DND-41 (cell line): ENCODE data around the gene UTP11.

Source experiments
- ATAC-seq: fragments of 200-7000 bp; cut with Tn5 transposase; 3 replicates; pipeline ENCODE4 v1.9.1; 2021; ENCODE audit warnings: low read depth; ENCODE audit not compliant: insufficient read depth
- DNase-seq: peaks from one replicate; pipeline ENCODE4 v3.0.0-alpha.2; 2020
- H2AFZ ChIP-seq: 2 replicates; pipeline ENCODE4 v1.6.0; 2012; ENCODE audit warnings: low read depth, low read length
- H3K27ac ChIP-seq: 2 replicates; pipeline ENCODE4 v1.5.1; 2012; ENCODE audit warnings: low read length, inconsistent platforms
- H3K27me3 ChIP-seq: fragments of 200-600 bp; sonication (generic); 2 replicates; pipeline ENCODE4 v1.6.0; 2012; ENCODE audit warnings: low read length, mild to moderate bottlenecking, inconsistent platforms; ENCODE audit not compliant: insufficient read depth, poor library complexity
- H3K36me3 ChIP-seq: 2 replicates; pipeline ENCODE4 v1.5.1; 2012; ENCODE audit warnings: low read length, inconsistent platforms; ENCODE audit not compliant: insufficient read depth
- H3K4me1 ChIP-seq: 2 replicates; pipeline ENCODE4 v1.5.1; 2012; ENCODE audit warnings: mild to moderate bottlenecking, low read length; ENCODE audit not compliant: insufficient read depth
- H3K4me2 ChIP-seq: 2 replicates; pipeline ENCODE4 v1.6.0; 2012; ENCODE audit warnings: mild to moderate bottlenecking, moderate library complexity, low read length, inconsistent platforms; ENCODE audit not compliant: insufficient read depth
- H3K4me3 ChIP-seq, 2 experiments: fragments of 200-600 bp in 1 of 2; shearing (Covaris generic) in 1 of 2; 2 replicates each; pipeline ENCODE4 v1.5.1; 2012 to 2016; ENCODE audit warnings: inconsistent platforms in 2 of 2, low read length in 2 of 2, mild to moderate bottlenecking in 2 of 2, low read depth in 1 of 2, moderate library complexity in 1 of 2
- H3K79me2 ChIP-seq: 2 replicates; pipeline ENCODE4 v1.6.0; 2012; ENCODE audit warnings: low read length, inconsistent platforms; ENCODE audit not compliant: insufficient read depth
- H3K9ac ChIP-seq: 2 replicates; pipeline ENCODE4 v1.6.0; 2012; ENCODE audit warnings: low read depth, mild to moderate bottlenecking, inconsistent platforms, low read length, moderate library complexity
- H3K9me3 ChIP-seq: 2 replicates; pipeline ENCODE4 v1.5.1; 2012; ENCODE audit warnings: low read length, moderate library complexity, mild to moderate bottlenecking, inconsistent platforms; ENCODE audit not compliant: insufficient read depth, severe bottlenecking
- H4K20me1 ChIP-seq: 2 replicates; pipeline ENCODE4 v1.6.0; 2012; ENCODE audit warnings: low read length; ENCODE audit not compliant: insufficient read depth
- CTCF ChIP-seq: IDR thresholded peaks from 2 replicates; pipeline ENCODE4 v1.5.1; 2012; ENCODE audit warnings: borderline replicate concordance, low read length, moderate library complexity, mild to moderate bottlenecking; ENCODE audit not compliant: poor library complexity, severe bottlenecking; ENCODE audit errors: extremely low read depth
- EZH2 ChIP-seq: IDR thresholded peaks from 3 replicates; pipeline ENCODE4 v1.6.1; 2012; ENCODE audit warnings: borderline replicate concordance, low read depth, mild to moderate bottlenecking, moderate library complexity, low read length, inconsistent platforms; ENCODE audit not compliant: severe bottlenecking

The UTP11 gene

DNA sequence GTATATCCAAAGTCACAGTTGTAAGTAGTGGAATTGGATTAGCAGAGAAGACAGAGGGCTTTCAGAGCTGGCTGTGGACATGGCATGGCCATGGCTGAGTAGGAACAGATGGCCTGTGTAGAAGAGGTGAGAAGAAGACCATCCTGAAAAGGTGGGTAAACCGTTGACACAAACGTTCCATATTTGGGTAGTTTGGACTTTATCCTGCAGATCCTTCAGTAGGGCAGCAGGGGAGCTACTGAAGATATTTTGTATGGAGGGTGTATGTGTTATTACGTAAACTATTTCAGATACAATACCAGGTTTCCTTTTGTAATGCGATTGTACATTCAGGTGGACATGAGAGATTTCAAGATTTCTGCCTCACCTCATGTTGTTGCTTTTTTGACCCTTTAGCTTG, 1.6 kb downstream of the UTP11 start:
- Histone ChIP-seq H3K9ac (peak overlapping the region; percentile 93), H3K4me2 (peak overlapping the region; percentile 94)
- no peak for TF ChIP-seq EZH2
- peak; percentile 6 for TF ChIP-seq CTCF

GRCh38 chr1:38014724-38015424, 2.3 kb downstream of the UTP11 start:
- H3K27me3 ChIP-seq = no peaks in the 10 kb centered on the region
- H3K79me2 ChIP-seq = peaks cover 58% of the 10 kb centered on the region
- ATAC-seq = no peak
- no peak overlapping the region for H2AFZ ChIP-seq
- H4K20me1 ChIP-seq = peaks cover 31% of the 10 kb centered on the region; the same call in 1 of the 2 replicates
- H3K27ac ChIP-seq = no peak overlapping the region
- peaks cover 57% of the 10 kb centered on the region for H3K36me3 ChIP-seq
- no peak overlapping the region for H3K4me3 ChIP-seq
- H3K4me1 ChIP-seq = peaks cover 37% of the 10 kb centered on the region
- H3K4me2 ChIP-seq = peak overlapping the region; percentile 94; the same call in 1 of the 2 replicates
- no peaks in the 10 kb centered on the region for H3K9me3 ChIP-seq
- DNase-seq = no peak
- TF ChIP-seq CTCF (no peak), EZH2 (no peak)
- H3K9ac ChIP-seq = no peak overlapping the region

More for the DNA sequence above, 1.6 kb downstream of the UTP11 start:
- Histone ChIP-seq H3K4me3 (peak overlapping the region in 1 of 2 experiments; percentile 85; a peak in 3 of 4 replicates), H3K36me3 (peaks cover 52% of the 10 kb centered on the region), H3K79me2 (peaks cover 58% of the 10 kb centered on the region), H3K27ac (0 out of 2 replicates have a peak overlapping the region, but pooled peaks have one; percentile 2), H3K9me3 (no peaks in the 10 kb centered on the region), H2AFZ (no peak overlapping the region), H3K4me1 (peaks cover 40% of the 10 kb centered on the region), H4K20me1 (peaks cover 31% of the 10 kb centered on the region; the same call in 1 of the 2 replicates), H3K27me3 (no peaks in the 10 kb centered on the region)
- ATAC-seq (no peak), DNase-seq (no peak)

GRCh38 chr1:38015978-38016725, 3.6 kb downstream of the UTP11 start:
- no peak for TF ChIP-seq EZH2
- no peak for TF ChIP-seq CTCF
- peak overlapping the region; percentile 27; the same call in 1 of the 2 replicates for H3K4me2 ChIP-seq
- ATAC-seq = no peak
- H3K79me2 ChIP-seq = peaks cover 58% of the 10 kb centered on the region
- H2AFZ ChIP-seq = no peak overlapping the region
- no peaks in the 10 kb centered on the region for H3K27me3 ChIP-seq
- H3K36me3 ChIP-seq = peaks cover 70% of the 10 kb centered on the region
- H3K4me3 ChIP-seq = no peak overlapping the region
- no peak for DNase-seq
- H3K27ac ChIP-seq = no peak overlapping the region
- peaks cover 31% of the 10 kb centered on the region; the same call in 1 of the 2 replicates for H4K20me1 ChIP-seq
- H3K9ac ChIP-seq = no peak overlapping the region
- H3K4me1 ChIP-seq = peaks cover 35% of the 10 kb centered on the region
- H3K9me3 ChIP-seq = no peaks in the 10 kb centered on the region
